MCF 10A (cell line): ENCODE data around the gene BTF3. TPM values are rescaled to one million over a fixed set of nuclear protein-coding genes. Genes with fewer than 3 reads are reported as not detected.

Experiments
- BruUV-seq: library from RNA; stranded (reverse); fragments of 400-500 nt; replicated peaks from 2 replicates; lab custom pipeline; 2021; lab: Mats Ljungman, UMichigan
- CTCF ChIA-PET: fragments of 300-600 bp; sonication (Branson Sonifier 250); formaldehyde crosslinking; extraction: SDS; loops from one replicate; lab custom pipeline; 2021; ENCODE audit warnings: antibody characterized with exemption, inconsistent platforms; lab: Yijun Ruan, JAX
- POLR2A ChIA-PET: fragments of 300-600, 350-650 bp; sonication (Branson Sonifier 250); formaldehyde crosslinking; extraction: SDS; loops from one replicate; lab custom pipeline; 2020; ENCODE audit warnings: antibody characterized with exemption, inconsistent platforms; lab: Yijun Ruan, JAX
- DNase-seq: peaks from one replicate; pipeline ENCODE4 v3.0.0-alpha.2; 2018; ENCODE audit not compliant: unreplicated experiment
- H3K27ac Mint-ChIP-seq: one replicate; pipeline ENCODE4 v1.8.0; 2022; ENCODE audit warnings: mild to moderate bottlenecking, low read depth, mixed read lengths; ENCODE audit not compliant: unreplicated experiment
- H3K27me3 Mint-ChIP-seq: one replicate; pipeline ENCODE4 v1.8.0; 2022; ENCODE audit warnings: mixed read lengths; ENCODE audit not compliant: insufficient read depth, unreplicated experiment
- H3K36me3 Mint-ChIP-seq: one replicate; pipeline ENCODE4 v1.8.0; 2022; ENCODE audit warnings: mild to moderate bottlenecking, moderate library complexity, mixed read lengths; ENCODE audit not compliant: insufficient read depth, unreplicated experiment
- H3K4me1 Mint-ChIP-seq: one replicate; pipeline ENCODE4 v1.8.0; 2022; ENCODE audit warnings: mixed read lengths; ENCODE audit not compliant: insufficient read depth, unreplicated experiment
- H3K4me3 Mint-ChIP-seq: one replicate; pipeline ENCODE4 v1.8.0; 2022; ENCODE audit warnings: mild to moderate bottlenecking, moderate library complexity, mixed read lengths; ENCODE audit not compliant: unreplicated experiment
- H3K9me3 Mint-ChIP-seq: one replicate; pipeline ENCODE4 v1.8.0; 2022; ENCODE audit warnings: mixed read lengths; ENCODE audit not compliant: unreplicated experiment
- intact Hi-C: fragments of 100-400 bp; cut with micrococcal nuclease; formaldehyde crosslinking; loops from 2 replicates; pipeline ENCODE4 v1.14.1; 2022
- total RNA-seq: library from RNA; stranded (reverse); gene quantifications from 2 replicates; pipeline ENCODE4 v1.2.3, GENCODE V29; 2022
- TF ChIP-seq, protein P1 (sequence below): fragments of 200-600 bp; IDR thresholded peaks from one replicate; pipeline ENCODE4 v1.8.0; 2022; ENCODE audit warnings: antibody characterized with exemption, mild to moderate bottlenecking; ENCODE audit not compliant: unreplicated experiment

BTF3 gene
- total RNA-seq, 1 experiment from 2014 or later: 946 TPM

DNA sequence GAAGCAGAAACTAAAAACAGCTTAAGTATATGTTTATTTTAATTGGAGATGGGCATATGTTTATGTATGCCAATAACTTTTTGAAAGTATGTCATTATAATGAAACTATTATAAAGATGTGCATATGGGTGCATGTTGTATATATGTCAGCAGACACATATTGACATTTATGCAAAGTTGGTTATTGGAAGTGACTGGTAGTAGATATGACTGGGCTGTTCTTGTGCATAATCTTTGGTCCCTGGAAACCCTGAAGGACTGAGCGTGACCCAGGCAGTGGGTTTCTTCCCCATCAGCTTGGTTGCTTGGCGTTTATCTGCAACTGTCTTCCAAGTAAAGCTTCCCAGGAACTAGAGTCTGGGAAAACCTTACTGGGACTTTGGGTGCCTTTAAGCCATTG, 41.5 kb downstream of the BTF3 start:
- TF ChIP-seq, protein P1, sequence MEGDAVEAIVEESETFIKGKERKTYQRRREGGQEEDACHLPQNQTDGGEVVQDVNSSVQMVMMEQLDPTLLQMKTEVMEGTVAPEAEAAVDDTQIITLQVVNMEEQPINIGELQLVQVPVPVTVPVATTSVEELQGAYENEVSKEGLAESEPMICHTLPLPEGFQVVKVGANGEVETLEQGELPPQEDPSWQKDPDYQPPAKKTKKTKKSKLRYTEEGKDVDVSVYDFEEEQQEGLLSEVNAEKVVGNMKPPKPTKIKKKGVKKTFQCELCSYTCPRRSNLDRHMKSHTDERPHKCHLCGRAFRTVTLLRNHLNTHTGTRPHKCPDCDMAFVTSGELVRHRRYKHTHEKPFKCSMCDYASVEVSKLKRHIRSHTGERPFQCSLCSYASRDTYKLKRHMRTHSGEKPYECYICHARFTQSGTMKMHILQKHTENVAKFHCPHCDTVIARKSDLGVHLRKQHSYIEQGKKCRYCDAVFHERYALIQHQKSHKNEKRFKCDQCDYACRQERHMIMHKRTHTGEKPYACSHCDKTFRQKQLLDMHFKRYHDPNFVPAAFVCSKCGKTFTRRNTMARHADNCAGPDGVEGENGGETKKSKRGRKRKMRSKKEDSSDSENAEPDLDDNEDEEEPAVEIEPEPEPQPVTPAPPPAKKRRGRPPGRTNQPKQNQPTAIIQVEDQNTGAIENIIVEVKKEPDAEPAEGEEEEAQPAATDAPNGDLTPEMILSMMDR: no peak
- intact Hi-C loops: loop anchor here (2.0 to 10.0 kb wide), 2 partner anchors 85 to 457 kb away; no protein-coding TSS in a partner anchor
- H3K4me3 Mint-ChIP-seq: no peak overlapping the region
- no peak for DNase-seq
- H3K27ac Mint-ChIP-seq: peak overlapping the region; percentile 61
- H3K36me3 Mint-ChIP-seq: peaks cover 7% of the 10 kb centered on the region
- POLR2A ChIA-PET: interaction anchor here (1.1 to 1.6 kb wide), 3 partner anchors 10 to 40 kb away, joined by 3 read pairs; no protein-coding TSS in a partner anchor
- CTCF ChIA-PET: interaction anchor here (0.7 to 9.2 kb wide), 3 partner anchors 19 to 974 kb away, joined by 3 to 143 read pairs (median 3); no protein-coding TSS in a partner anchor
- peaks cover 9% of the 10 kb centered on the region for H3K9me3 Mint-ChIP-seq
- no peaks in the 10 kb centered on the region for H3K27me3 Mint-ChIP-seq
- peaks cover 31% of the 10 kb centered on the region for H3K4me1 Mint-ChIP-seq
- no TSS peak for BruUV-seq

DNA sequence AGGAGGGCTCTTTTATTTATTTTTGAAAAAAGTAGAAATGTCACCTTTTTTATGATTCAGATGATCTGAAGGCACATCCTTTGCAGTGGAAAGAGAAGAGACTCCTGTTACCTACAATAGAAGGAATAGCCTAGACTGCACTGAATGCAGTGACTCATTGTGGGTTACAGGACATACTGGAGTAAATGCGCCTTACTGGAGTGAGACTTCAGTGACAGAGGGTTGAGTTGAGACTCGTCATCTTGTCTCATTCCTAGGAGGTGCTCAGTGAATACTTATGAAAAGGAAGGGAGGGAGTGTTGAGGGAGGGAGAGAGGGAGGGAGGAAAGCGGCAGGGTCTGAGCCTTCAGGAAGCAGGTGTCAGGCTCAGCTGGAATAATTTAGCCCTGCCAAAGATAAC, 42.0 kb downstream of the BTF3 start:
- H3K4me3 Mint-ChIP-seq: no peak overlapping the region
- DNase-seq: peak; percentile 68
- TF ChIP-seq, protein P1: no peak
- intact Hi-C loops: no loop called here
- H3K27ac Mint-ChIP-seq: peak overlapping the region; percentile 61
- POLR2A ChIA-PET: interaction anchor here (2.6 kb wide), 1 partner anchor 25 kb away, joined by 17 read pairs; the partner anchor contains the start of genes ANKRA2 and UTP15
- peaks cover 34% of the 10 kb centered on the region for H3K4me1 Mint-ChIP-seq
- H3K9me3 Mint-ChIP-seq: peaks cover 5% of the 10 kb centered on the region
- H3K27me3 Mint-ChIP-seq: no peaks in the 10 kb centered on the region
- peaks cover 7% of the 10 kb centered on the region for H3K36me3 Mint-ChIP-seq
- CTCF ChIA-PET: interaction anchor here (1.2 to 9.2 kb wide), 2 partner anchors 19 to 33 kb away, joined by 3 to 143 read pairs; no protein-coding TSS in a partner anchor
- no TSS peak for BruUV-seq

DNA sequence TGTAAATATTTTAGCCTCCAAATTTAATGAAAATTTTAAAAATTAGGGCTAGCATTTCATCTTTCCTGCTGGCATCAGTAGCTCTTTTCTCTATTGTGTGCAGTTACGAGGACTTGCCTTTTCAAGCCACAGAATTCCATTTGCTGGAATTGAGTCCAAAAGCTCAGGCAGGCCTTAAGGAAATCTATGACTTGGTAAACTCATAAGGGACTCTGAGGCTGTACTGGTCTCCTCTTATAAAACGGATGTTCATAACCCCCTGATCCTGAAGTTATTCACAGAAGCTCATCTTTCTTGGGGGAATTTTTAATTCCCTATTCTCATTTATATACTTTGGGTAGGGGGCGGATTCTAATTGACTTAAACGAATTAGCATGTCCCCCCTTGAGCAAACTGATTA, 43.8 kb downstream of the BTF3 start:
- Mint-ChIP-seq H3K4me1 (peaks cover 34% of the 10 kb centered on the region), H3K9me3 (no peaks in the 10 kb centered on the region), H3K36me3 (peaks cover 7% of the 10 kb centered on the region), H3K27me3 (no peaks in the 10 kb centered on the region), H3K27ac (no peak overlapping the region), H3K4me3 (no peak overlapping the region)
- intact Hi-C loops: no loop called here
- DNase-seq: no peak
- ChIA-PET POLR2A (interaction anchor here (0.5 to 2.6 kb wide), 9 partner anchors 12 to 1802 kb away, joined by 3 to 17 read pairs (median 4); partner anchors contain the start of genes ANKRA2 and UTP15), CTCF (interaction anchor here (0.6 to 9.2 kb wide), 4 partner anchors 19 to 576 kb away, joined by 3 to 143 read pairs (median 4); no protein-coding TSS in a partner anchor)
- TF ChIP-seq, protein P1: no peak
- BruUV-seq: no TSS peak
